ENCODE measurements around the gene APOLD1.

The APOLD1 gene

GRCh38 chr12:12792421-12792820, 7.0 kb downstream of the APOLD1 start:
- H3K4me3 ChIP-seq (ENCODE audit: low read depth, low read length), result no peak overlapping the region
- TF ChIP-seq CTCF (IDR thresholded peaks at IDR 0.05; ENCODE audit: borderline replicate concordance, insufficient read depth, low read depth, low read length), result no peak

DNA sequence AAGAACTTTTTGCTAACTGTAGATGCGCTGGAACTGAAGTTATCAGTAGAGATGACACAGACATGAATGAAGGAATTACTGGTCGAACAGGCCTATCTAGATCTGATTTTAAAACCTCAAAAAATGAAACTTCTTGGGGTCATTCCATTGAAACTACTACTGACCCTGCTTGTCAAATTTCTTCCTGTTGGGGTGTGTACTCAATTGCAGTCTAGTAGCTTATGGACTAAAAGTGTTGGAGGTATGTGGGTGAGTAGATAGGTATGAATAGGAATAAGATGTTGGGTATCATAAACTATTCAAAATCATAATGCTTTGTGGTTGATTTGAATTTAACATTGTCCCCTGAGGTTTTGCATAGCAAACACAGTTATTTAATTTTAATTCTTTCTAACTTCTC, 9.2 kb downstream of the APOLD1 start:
- no peak overlapping the region for H3K4me3 ChIP-seq (ENCODE audit: low read depth, low read length)
- no peak for TF ChIP-seq CTCF (IDR thresholded peaks at IDR 0.05; ENCODE audit: borderline replicate concordance, insufficient read depth, low read depth, low read length)

GRCh38 chr12:12796171-12796570, 10.7 kb downstream of the APOLD1 start:
- H3K4me3 ChIP-seq (ENCODE audit: low read depth, low read length), result no peak overlapping the region
- no peak for TF ChIP-seq CTCF (IDR thresholded peaks at IDR 0.05; ENCODE audit: borderline replicate concordance, insufficient read depth, low read depth, low read length)

DNA sequence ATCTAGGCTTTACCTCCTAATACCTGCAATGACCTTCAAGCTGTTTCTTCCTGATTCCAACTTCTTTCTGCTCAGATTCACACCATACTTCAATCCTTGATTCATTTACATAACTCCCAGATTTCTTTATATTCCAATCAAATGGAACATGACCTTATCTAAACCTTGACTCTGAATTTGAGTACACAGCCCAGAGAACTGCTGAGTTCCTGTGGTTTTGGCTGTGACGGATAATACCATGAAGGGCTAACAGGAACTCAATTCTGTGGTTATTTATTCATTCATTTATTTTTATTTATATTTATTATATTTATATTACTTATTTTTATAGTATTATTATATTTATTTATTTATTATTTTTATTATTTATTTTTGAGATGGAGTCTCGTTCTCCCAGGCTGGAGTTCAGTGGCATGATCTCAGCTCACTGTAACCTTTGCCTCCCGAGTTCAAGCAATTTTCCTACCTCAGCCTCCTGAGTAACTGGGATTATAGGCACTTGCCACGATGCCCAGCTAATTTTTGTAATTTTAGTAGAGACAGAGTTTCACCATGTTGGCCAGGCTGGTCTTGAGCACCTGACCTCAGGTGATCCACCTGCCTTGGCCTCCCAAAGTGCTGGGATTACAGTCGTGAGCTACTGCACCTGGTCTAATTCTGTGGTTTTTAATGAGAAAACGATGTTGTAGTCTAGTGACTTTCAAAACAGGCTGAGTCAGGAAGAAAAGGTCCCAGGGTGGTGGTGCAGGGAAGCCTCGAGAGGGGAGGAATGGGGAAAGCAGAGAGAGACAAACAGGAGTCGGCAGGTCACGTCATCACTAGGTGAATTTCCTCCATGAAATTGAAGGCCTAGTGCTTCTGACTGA, 11.7 kb downstream of the APOLD1 start:
- no peak for TF ChIP-seq CTCF (IDR thresholded peaks at IDR 0.05; ENCODE audit: borderline replicate concordance, insufficient read depth, low read depth, low read length)
- H3K4me3 ChIP-seq (ENCODE audit: low read depth, low read length), result no peak overlapping the region

GRCh38 chr12:12797794-12798152, 12.3 kb downstream of the APOLD1 start:
- H3K4me3 ChIP-seq (ENCODE audit: low read depth, low read length), result no peak overlapping the region
- TF ChIP-seq CTCF (IDR thresholded peaks at IDR 0.05; ENCODE audit: borderline replicate concordance, insufficient read depth, low read depth, low read length), result no peak

- no peak overlapping the region for H3K4me3 ChIP-seq (ENCODE audit: low read depth, low read length)
- TF ChIP-seq CTCF (IDR thresholded peaks at IDR 0.05; ENCODE audit: borderline replicate concordance, insufficient read depth, low read depth, low read length), result no peak
Observed at GRCh38 chr12:12798480-12798879, 13.0 kb downstream of the APOLD1 start.

All from GM12875 (cell line).